GM18858 (cell line): Measurements from ENCODE around the gene MLST8.

Experiments
- ATAC-seq: cut with Tn5 transposase; IDR thresholded peaks from one replicate; pipeline ENCODE4 v1.9.1; 2021; ENCODE audit not compliant: unreplicated experiment

Gene MLST8

DNA sequence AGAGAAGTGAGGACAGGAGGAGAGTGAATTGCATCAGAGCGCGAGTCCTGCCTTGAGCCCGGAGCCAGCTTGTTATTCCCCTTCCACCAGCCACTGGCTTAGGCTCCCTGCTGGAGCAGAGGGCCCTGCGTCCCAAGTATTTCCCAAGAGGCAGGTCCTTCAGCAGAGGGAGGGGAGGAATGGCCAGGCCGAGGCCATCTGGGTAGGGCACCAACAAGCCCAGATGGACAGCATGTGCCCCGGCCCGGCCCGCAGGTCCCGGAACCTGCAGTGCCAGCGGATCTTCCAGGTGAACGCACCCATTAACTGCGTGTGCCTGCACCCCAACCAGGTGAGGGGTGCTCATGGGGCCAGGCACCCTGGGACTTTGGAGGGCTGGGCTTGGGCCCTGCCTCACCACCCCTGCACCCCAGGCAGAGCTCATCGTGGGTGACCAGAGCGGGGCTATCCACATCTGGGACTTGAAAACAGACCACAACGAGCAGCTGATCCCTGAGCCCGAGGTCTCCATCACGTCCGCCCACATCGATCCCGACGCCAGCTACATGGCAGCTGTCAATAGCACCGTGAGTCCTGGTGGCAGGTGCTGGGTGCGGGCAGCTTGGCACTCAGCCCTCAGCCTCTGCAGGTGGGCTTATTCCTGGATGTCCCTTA is 1.7 kb downstream of the MLST8 start:
- ATAC-seq, result no peak

GRCh38 chr16:2207872-2208271 is 2.6 kb downstream of the MLST8 start:
- no peak for ATAC-seq

DNA sequence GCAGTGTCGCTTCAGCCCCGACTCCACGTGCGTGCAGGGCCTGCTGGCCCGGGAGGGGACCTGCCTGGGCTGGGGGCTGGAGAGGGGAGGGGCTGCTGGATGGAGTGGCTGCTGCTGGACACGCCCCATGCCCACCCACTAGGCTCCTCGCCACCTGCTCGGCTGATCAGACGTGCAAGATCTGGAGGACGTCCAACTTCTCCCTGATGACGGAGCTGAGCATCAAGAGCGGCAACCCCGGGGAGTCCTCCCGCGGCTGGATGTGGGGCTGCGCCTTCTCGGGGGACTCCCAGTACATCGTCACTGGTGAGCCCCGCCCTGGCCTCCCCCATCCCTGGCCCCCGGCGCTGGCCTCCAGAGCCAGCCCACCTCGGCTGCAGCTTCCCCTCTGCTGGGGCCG is 3.1 kb downstream of the MLST8 start:
- no peak for ATAC-seq

DNA sequence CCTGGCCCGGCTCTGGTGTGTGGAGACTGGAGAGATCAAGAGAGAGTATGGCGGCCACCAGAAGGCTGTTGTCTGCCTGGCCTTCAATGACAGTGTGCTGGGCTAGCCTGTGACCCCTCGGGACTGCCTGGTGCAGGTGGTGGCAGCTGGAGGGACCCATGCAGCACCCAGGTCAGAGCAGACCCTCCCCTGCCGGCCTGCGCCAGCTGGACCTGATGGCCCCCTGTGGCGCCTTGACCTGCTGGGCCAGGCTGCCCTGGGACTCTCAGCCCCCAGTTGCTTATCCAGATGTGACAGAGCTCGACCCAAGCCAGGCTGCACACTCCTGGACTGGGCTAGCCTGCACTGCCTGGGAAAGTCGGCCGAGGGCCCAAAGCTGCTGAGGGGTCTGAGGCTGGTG is 3.5 kb downstream of the MLST8 start:
- ATAC-seq, result no peak

GRCh38 chr16:2209258-2210008 is 4.2 kb downstream of the MLST8 start:
- ATAC-seq, result no peak

DNA sequence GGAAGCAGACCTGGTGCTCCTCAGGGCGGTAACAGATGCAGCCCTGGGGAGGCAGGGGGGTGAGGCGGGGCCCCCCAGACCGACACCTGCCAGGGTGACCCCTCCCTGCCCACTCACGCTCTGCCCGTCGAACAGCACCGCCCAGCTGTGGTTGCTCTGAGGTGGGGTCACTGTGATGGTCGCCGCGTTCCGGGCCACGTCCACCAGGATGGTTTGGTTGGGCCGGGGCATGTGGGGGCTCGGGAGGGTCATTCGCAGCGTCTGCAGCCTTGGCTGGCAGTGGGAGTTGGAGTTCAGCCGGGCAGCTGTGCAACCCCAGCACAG is 4.7 kb downstream of the MLST8 start:
- ATAC-seq, result no peak

GRCh38 chr16:2210386-2211365 is 5.4 kb downstream of the MLST8 start, which contains the start of gene BRICD5:
BRICD5 (minus strand) TSS chr16:2210863; CDS start chr16:2210833, 30 bp downstream.
- ATAC-seq, result no peak

- no peak for ATAC-seq
Observed at GRCh38 chr16:2211923-2212347, 6.7 kb downstream of the MLST8 start.

DNA sequence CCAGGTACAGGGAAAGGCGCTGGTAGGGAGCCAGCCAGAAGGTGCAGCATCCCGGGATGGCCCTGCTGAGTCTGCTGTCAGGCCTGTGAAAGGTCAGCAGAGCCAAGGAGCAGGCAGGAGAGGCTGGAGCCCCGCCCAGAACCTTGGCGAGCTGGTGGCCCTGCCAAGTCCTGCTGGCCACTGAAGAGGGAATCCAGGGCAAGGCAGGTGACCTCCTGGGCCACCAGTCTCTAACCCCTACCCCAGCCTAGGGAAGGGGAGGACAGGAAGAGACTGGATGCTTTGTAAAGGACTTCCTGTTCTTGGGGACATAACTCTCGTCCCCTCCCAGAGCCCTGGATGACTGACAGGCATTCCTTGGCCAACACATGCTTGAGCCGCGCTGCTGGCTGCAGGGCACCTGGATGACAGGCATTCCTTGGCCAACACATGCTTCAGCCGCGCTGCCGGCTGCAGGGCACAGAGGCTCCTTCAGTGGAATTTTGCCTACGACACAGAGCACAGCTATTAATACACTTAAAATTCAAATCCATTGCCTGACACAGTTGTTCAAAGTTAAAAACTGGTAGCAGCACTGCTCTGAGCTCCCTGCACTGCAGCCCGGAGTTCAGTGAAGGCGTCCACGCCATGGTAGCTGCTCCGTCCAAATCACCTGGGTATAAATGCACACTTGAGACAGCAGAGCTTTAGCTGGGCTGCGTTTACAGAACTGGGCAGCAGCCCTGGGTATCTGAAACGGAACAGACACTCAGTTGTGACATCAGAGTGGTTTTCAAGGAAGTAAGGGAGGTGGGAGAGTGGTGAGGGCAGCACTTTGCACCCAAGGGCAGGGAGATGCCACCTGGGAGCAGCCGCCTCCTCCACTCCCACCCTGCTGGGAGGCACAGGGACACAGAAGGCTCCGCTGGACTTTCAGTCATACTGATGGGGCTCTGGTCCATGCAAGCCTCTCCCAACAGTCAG is 7.4 kb downstream of the MLST8 start:
- no peak for ATAC-seq

- ATAC-seq, result peak; percentile 10
Observed at GRCh38 chr16:2213817-2214718, 8.8 kb downstream of the MLST8 start.

DNA sequence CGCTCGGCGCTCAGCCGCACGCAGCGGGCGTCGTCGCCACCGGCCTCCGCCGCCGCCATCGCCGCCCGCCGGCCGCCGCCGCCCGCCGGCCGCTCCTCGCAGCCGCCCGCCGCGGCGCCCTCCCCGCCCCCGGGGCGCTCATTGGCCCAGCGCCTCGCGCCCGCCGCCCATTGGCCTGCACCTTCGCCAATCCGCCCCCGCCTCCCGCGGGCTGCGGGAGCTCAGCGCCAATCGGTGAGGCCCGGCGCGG is 9.4 kb downstream of the MLST8 start, which contains the start of gene PGP:
Gene PGP, minus strand, starts transcription at position 122 of the 250 bp plus-strand sequence. Its CDS starts 63 bp downstream, at position 59.
- no peak for ATAC-seq

GRCh38 chr16:2216330-2216729 is 11.1 kb downstream of the MLST8 start:
- no peak for ATAC-seq

GRCh38 chr16:2223221-2223941 is 18.1 kb downstream of the MLST8 start, which contains the start of gene E4F1:
E4F1 (plus strand) TSS chr16:2223591; CDS start chr16:2223614, 23 bp downstream.
- ATAC-seq, result peak; percentile 68

DNA sequence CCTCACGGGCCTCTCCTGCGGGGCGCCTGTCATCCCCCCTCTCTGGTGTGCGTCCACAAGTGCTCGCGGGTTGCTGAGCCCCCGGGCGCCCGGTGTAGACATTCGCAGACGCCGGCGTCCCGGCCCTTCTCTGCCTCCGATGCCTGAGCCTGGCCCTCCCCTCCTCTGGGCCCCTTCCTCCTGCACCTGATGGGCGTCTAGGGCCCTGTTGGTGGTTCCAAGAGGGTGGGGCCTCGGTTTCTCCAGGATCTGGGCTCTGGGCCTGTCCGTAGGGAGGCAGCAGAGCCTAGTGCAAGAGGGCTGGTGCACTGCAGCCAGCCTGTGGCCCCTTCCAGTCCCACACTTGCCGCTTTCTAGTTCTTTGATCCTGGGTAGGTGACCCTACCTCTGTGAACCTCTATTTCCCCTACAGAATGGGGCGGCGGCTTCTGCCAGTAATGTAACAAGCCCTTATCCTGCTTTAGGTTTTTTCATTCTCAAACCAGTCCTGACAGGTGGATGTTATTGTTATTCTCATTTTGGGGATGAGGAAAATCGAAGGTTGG is 18.8 kb downstream of the MLST8 start:
- ATAC-seq, result peak; percentile 2

DNA sequence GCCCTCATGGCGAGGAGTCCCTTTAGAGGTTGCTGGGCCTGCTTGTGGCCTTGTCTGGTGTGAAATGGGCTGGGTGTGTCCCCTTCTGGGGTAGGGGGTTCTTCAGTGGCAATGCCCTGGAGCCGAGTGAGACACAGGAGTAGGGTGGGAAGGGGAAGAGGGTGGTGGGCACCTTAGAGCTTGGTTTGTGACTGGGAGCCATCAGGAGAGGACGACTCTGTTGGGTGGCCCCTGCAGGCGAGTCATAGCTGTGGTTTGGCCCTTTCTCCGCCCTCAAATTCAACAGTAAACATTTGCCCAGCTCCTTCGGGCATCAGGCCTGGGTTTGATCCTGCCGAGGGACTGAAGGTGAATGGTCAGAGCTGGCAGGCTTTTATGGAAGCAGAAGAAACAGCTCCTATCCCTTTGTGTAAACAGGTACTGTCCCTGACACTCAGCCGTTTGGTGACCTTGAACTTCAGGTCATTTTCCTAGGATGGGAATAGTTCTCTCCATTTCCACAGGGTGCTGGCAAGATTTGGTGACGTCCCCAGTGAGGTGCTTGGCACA is 21.1 kb downstream of the MLST8 start:
- ATAC-seq, result no peak

GRCh38 chr16:2226918-2227317 is 21.7 kb downstream of the MLST8 start:
- no peak for ATAC-seq

DNA sequence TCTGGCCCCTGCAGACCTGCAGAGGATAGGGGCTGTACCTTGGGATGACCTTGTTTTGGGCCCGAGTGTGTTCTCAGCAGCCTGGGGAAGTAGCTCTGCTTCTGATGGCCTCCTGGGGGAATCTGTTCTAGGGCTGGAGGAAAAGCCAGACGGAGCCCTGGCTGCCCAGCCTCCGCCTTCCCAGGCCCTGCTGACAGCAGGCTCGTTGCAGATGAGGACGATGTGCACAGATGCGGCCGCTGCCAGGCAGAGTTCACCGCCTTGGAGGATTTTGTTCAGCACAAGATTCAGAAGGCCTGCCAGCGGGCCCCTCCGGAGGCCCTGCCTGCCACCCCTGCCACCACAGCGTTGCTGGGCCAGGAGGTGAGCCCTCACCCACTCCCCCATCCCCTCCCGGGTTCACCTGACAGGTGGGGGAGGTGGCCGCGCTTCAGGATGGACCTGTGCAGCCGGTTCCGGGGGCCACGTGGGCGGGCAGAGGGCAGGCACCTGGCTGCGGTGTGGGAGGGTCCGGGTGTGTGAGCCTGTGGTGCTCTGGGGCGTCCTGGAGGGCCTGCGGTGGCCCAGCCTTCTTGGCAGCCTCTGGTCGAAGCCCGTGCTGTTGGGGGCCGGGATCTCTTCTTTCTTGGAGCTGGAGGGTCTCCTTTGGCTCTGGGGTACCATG is 23.0 kb downstream of the MLST8 start:
- ATAC-seq, result no peak

GRCh38 chr16:2229091-2229490 is 23.8 kb downstream of the MLST8 start:
- no peak for ATAC-seq
